GM18517 (cell line): ENCODE measurements around the gene MFNG.

Experiments
- ATAC-seq: cut with Tn5 transposase; IDR thresholded peaks from one replicate; pipeline ENCODE4 v1.9.1; 2021; ENCODE audit warnings: mild to moderate bottlenecking, moderate library complexity; ENCODE audit not compliant: unreplicated experiment

Gene MFNG

GRCh38 chr22:37514526-37515051, 28.4 kb upstream of the MFNG start:
- no peak for ATAC-seq

- no peak for ATAC-seq
These were observed 25.4 kb upstream of the MFNG start for GRCh38 chr22:37511395-37512104.

- no peak for ATAC-seq
These were observed 23.9 kb upstream of the MFNG start for GRCh38 chr22:37510091-37510490.

- ATAC-seq = no peak
These were observed 23.1 kb upstream of the MFNG start for GRCh38 chr22:37509059-37509860.

GRCh38 chr22:37508431-37508992, 22.3 kb upstream of the MFNG start:
- ATAC-seq = no peak

GRCh38 chr22:37507731-37508130, 21.5 kb upstream of the MFNG start:
- ATAC-seq = no peak

- no peak for ATAC-seq
These were observed 19.8 kb upstream of the MFNG start for GRCh38 chr22:37505989-37506388.

- no peak for ATAC-seq
These were observed 19.4 kb upstream of the MFNG start for GRCh38 chr22:37505565-37505964.

- no peak for ATAC-seq
These were observed 18.8 kb upstream of the MFNG start for GRCh38 chr22:37504964-37505363.

GRCh38 chr22:37503850-37504249, 17.7 kb upstream of the MFNG start:
- ATAC-seq = no peak

- ATAC-seq = no peak
These were observed 17.0 kb upstream of the MFNG start for GRCh38 chr22:37503183-37503683.

- ATAC-seq = no peak
These were observed 16.4 kb upstream of the MFNG start for GRCh38 chr22:37502342-37503182.

GRCh38 chr22:37501610-37502341, 15.6 kb upstream of the MFNG start:
- no peak for ATAC-seq

GRCh38 chr22:37500745-37501609, 14.8 kb upstream of the MFNG start:
- ATAC-seq = no peak

- ATAC-seq = no peak
These were observed 13.8 kb upstream of the MFNG start for GRCh38 chr22:37499789-37500540.

- no peak for ATAC-seq
These were observed 13.0 kb upstream of the MFNG start for GRCh38 chr22:37499027-37499707.

- ATAC-seq = no peak
These were observed 12.2 kb upstream of the MFNG start for GRCh38 chr22:37498289-37498909.
